ENCODE data around the gene ZNF394.

The ZNF394 gene

GRCh38 chr7:99461221-99461620, 38.9 kb downstream of the ZNF394 start:
- H3K4me3 ChIP-seq (ENCODE audit: low read length) = no peak overlapping the region
- DNase-seq (ENCODE audit: low read depth) = no peak

GRCh38 chr7:99460651-99461050, 39.4 kb downstream of the ZNF394 start:
- no peak for TF ChIP-seq CTCF (IDR thresholded peaks at IDR 0.05; ENCODE audit: insufficient read depth, low read depth, low read length, missing control alignments)
- H3K4me3 ChIP-seq (ENCODE audit: low read length) = no peak overlapping the region
- DNase-seq (ENCODE audit: low read depth) = peak; percentile 67

More at GRCh38 chr7:99461221-99461620, 38.9 kb downstream of the ZNF394 start:
- peak; percentile 7 for TF ChIP-seq CTCF (IDR thresholded peaks at IDR 0.05; ENCODE audit: insufficient read depth, low read depth, low read length, missing control alignments)

- peak; percentile 36 for DNase-seq (ENCODE audit: low read depth)
- TF ChIP-seq CTCF (IDR thresholded peaks at IDR 0.05; ENCODE audit: insufficient read depth, low read depth, low read length, missing control alignments) = peak; percentile 36
- no peak overlapping the region for H3K4me3 ChIP-seq (ENCODE audit: low read length)
These were observed 41.0 kb downstream of the ZNF394 start for GRCh38 chr7:99459087-99459486.

GRCh38 chr7:99457650-99458493, 42.2 kb downstream of the ZNF394 start:
- TF ChIP-seq CTCF (IDR thresholded peaks at IDR 0.05; ENCODE audit: insufficient read depth, low read depth, low read length, missing control alignments) = no peak
- no peak overlapping the region for H3K4me3 ChIP-seq (ENCODE audit: low read length)
- no peak for DNase-seq (ENCODE audit: low read depth)

- DNase-seq (ENCODE audit: low read depth) = no peak
- no peak overlapping the region for H3K4me3 ChIP-seq (ENCODE audit: low read length)
These were observed 42.9 kb downstream of the ZNF394 start for GRCh38 chr7:99457050-99457649.

GRCh38 chr7:99456288-99456687, 43.8 kb downstream of the ZNF394 start:
- TF ChIP-seq CTCF (IDR thresholded peaks at IDR 0.05; ENCODE audit: insufficient read depth, low read depth, low read length, missing control alignments) = no peak
- DNase-seq (ENCODE audit: low read depth) = no peak

More at GRCh38 chr7:99457050-99457649, 42.9 kb downstream of the ZNF394 start:
- TF ChIP-seq CTCF (IDR thresholded peaks at IDR 0.05; ENCODE audit: insufficient read depth, low read depth, low read length, missing control alignments) = no peak

More at GRCh38 chr7:99456288-99456687, 43.8 kb downstream of the ZNF394 start:
- H3K4me3 ChIP-seq (ENCODE audit: low read length) = no peak overlapping the region

Measured in epithelial cell of esophagus (primary cell).